Mesothelial cell of epicardium (in vitro differentiated cells): ENCODE results near the gene PRSS3. TPM values are rescaled to one million over a fixed set of nuclear protein-coding genes. Genes with fewer than 3 reads are reported as not detected.
"Not testable (repeated sequence)": the region's sequence is repeated elsewhere in the genome, so short reads cannot be mapped to it uniquely, and the experiment has no call there.

ENCODE experiments used
- DNase-seq, 2 experiments: peaks; one replicate each; pipeline ENCODE4 v3.0.0; 2021; ENCODE audit warnings: low spot score in 2 of 2; ENCODE audit not compliant: unreplicated experiment in 2 of 2
- H3K27ac Mint-ChIP-seq: 2 replicates; pipeline ENCODE4 v1.8.0; 2021; ENCODE audit warnings: mixed read lengths
- H3K27me3 Mint-ChIP-seq: 2 replicates; pipeline ENCODE4 v1.8.0; 2021; ENCODE audit warnings: low read depth, mixed read lengths
- H3K36me3 Mint-ChIP-seq: 2 replicates; pipeline ENCODE4 v1.8.0; 2021; ENCODE audit warnings: mixed read lengths
- H3K4me1 Mint-ChIP-seq: 2 replicates; pipeline ENCODE4 v1.8.0; 2021; ENCODE audit warnings: mixed read lengths
- H3K4me3 Mint-ChIP-seq: 2 replicates; pipeline ENCODE4 v1.8.0; 2021; ENCODE audit warnings: mild to moderate bottlenecking, moderate library complexity, mixed read lengths
- H3K9me3 Mint-ChIP-seq: 2 replicates; pipeline ENCODE4 v1.8.0; 2021; ENCODE audit warnings: mixed read lengths
- total RNA-seq: library from RNA; stranded (reverse); gene quantifications from 3 replicates; pipeline ENCODE4 v1.2.1, GENCODE V29; 2021
- TF ChIP-seq, protein P1 (sequence below): fragments of 200-600 bp; sonication (generic); IDR thresholded peaks from one replicate; pipeline ENCODE4 v1.5.0; 2021; ENCODE audit warnings: antibody characterized with exemption; ENCODE audit not compliant: unreplicated experiment

The PRSS3 gene
- total RNA-seq, 1 donor from 2014 or later = not detected

DNA sequence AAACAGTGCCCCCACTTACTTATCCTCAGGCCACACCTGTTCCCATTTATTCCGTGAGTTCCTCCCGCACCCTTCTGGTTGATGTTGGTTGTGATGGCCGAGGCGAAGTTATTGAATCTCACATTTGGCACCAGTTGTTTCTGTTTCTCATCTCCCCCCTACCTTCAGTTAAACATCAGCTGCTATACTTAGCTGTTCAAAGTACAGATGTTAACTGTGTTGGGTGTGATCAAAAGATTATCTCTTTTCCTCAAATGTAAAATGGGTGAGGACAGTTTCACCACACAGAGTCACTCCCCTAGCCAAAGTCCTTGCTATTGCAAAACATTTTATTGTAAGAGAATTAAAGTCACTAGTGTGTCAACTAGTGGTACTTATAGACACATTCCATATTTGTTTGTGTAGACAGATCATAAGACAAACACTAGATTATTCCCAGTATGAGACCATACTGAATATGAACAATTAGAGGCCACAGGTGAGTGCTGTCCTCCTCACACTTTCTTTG lies 43.2 kb upstream of the PRSS3 start:
- Mint-ChIP-seq H3K4me1 (peaks cover 2% of the 10 kb centered on the region), H3K36me3 (no peaks in the 10 kb centered on the region), H3K27ac (no peak overlapping the region), H3K27me3 (peaks cover 45% of the 10 kb centered on the region), H3K9me3 (no peaks in the 10 kb centered on the region), H3K4me3 (no peak overlapping the region)
- DNase-seq = no peak
- TF ChIP-seq, protein P1, sequence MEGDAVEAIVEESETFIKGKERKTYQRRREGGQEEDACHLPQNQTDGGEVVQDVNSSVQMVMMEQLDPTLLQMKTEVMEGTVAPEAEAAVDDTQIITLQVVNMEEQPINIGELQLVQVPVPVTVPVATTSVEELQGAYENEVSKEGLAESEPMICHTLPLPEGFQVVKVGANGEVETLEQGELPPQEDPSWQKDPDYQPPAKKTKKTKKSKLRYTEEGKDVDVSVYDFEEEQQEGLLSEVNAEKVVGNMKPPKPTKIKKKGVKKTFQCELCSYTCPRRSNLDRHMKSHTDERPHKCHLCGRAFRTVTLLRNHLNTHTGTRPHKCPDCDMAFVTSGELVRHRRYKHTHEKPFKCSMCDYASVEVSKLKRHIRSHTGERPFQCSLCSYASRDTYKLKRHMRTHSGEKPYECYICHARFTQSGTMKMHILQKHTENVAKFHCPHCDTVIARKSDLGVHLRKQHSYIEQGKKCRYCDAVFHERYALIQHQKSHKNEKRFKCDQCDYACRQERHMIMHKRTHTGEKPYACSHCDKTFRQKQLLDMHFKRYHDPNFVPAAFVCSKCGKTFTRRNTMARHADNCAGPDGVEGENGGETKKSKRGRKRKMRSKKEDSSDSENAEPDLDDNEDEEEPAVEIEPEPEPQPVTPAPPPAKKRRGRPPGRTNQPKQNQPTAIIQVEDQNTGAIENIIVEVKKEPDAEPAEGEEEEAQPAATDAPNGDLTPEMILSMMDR = no peak

DNA sequence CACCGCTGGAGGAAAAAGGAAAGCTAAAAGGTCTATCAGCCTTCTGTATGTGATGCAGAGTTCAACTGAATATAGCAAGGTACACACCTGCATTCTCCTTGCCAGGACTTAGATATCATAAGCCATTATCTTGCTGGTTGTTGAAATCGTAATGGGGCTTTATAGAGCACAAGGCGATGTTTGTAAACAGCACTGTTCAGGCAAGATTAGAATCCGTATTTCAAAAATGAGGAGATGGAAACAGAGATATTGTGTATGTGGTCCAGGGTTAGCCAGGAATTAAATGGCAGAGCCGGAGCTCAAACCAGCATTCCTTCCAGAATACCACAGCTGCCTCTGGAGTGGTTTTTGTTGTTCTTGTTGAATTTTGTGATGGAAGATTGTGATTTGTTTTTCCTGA lies 42.6 kb upstream of the PRSS3 start:
- not testable (repeated sequence) for H3K4me1 Mint-ChIP-seq, H3K27ac Mint-ChIP-seq, H3K9me3 Mint-ChIP-seq, DNase-seq, H3K36me3 Mint-ChIP-seq, H3K4me3 Mint-ChIP-seq
- H3K27me3 Mint-ChIP-seq = peaks cover 46% of the 10 kb centered on the region

DNA sequence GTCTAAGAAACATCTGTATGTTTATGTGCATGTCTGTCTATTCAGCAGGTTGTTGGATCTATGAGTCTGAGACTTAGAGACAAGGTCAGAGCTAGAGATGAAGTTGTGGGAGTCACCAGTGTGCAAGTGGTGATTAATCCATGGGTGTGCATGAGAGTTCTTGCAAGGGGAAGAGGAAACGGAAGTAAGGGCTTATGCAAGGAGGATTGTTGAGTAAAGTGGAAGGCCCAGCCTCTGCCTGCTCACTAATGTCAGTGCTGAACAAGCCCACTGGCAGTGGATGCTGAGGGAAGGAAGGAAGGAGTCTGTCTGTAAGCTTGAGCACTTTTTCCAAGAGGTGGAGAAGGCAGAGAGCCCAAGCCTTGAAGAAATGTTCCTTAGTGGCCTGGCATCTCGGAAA lies 35.7 kb upstream of the PRSS3 start:
- not testable (repeated sequence) for H3K4me3 Mint-ChIP-seq, H3K27ac Mint-ChIP-seq, H3K4me1 Mint-ChIP-seq, DNase-seq, H3K9me3 Mint-ChIP-seq, H3K36me3 Mint-ChIP-seq
- H3K27me3 Mint-ChIP-seq = peaks cover 16% of the 10 kb centered on the region

DNA sequence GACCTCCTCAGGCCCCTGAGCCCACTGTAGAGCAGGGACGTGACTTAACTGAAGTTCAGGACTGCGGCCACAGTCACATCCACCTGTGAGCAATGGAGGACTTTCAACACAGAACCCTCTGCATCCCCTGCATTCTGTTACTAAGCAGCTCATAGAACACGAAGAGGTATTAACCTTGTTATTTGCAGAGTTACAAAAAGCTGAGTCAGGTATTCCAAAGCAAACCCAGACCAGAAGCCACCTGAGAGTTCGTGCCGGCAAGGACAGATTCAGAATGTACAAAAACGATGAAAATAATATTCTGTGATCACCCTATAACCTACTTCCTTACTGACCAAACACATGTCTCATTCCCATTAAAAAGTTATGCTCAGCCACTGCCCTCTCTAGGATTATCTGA lies 33.0 kb upstream of the PRSS3 start:
- TF ChIP-seq, protein P1 = no peak
- DNase-seq = no peak
- no peaks in the 10 kb centered on the region for H3K4me1 Mint-ChIP-seq
- H3K4me3 Mint-ChIP-seq = no peak overlapping the region
- no peak overlapping the region for H3K27ac Mint-ChIP-seq
- peaks cover 3% of the 10 kb centered on the region for H3K27me3 Mint-ChIP-seq
- H3K36me3 Mint-ChIP-seq = no peaks in the 10 kb centered on the region
- H3K9me3 Mint-ChIP-seq = no peaks in the 10 kb centered on the region

DNA sequence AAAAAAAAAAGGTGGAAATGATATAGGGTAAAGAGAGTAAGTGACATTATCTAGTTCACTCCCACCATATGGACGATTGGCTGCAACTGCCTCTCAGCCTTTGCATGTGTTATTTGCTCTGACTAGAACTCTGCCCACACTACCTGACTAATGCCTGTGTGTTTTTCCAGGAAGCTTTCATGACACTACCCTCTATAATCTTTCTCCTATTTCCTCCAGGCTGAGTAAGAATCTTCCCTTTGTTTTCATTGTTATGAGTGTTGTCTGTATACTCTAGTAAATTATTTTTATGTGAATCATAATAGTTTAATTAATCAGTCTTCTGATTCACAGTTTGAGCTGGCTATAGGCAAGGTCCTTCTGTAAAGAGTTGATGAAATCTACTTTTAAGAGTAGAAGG lies 31.7 kb upstream of the PRSS3 start:
- H3K4me3 Mint-ChIP-seq, H3K27me3 Mint-ChIP-seq, H3K9me3 Mint-ChIP-seq, DNase-seq, H3K36me3 Mint-ChIP-seq, H3K4me1 Mint-ChIP-seq, H3K27ac Mint-ChIP-seq: not testable (repeated sequence)

DNA sequence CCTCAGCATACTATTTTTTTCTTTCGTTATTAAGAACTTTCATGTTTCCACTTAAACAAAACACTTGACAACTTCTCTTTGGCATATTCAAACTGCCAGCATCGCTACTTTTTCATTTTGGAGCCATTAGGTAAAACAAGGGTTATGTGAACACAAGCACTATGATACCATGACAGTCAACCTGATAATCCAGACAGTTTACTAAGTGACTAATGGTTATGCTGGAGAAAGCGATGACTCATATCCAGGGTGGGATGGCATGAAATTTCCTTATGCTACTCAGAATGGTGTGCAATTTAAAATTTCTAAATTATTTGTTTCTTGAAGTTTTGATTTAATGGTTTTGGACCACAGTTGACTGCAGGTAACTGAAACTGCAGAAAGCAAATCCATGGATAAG lies 29.9 kb upstream of the PRSS3 start:
- Mint-ChIP-seq H3K27me3 (no peaks in the 10 kb centered on the region), H3K4me1 (no peaks in the 10 kb centered on the region)

DNA sequence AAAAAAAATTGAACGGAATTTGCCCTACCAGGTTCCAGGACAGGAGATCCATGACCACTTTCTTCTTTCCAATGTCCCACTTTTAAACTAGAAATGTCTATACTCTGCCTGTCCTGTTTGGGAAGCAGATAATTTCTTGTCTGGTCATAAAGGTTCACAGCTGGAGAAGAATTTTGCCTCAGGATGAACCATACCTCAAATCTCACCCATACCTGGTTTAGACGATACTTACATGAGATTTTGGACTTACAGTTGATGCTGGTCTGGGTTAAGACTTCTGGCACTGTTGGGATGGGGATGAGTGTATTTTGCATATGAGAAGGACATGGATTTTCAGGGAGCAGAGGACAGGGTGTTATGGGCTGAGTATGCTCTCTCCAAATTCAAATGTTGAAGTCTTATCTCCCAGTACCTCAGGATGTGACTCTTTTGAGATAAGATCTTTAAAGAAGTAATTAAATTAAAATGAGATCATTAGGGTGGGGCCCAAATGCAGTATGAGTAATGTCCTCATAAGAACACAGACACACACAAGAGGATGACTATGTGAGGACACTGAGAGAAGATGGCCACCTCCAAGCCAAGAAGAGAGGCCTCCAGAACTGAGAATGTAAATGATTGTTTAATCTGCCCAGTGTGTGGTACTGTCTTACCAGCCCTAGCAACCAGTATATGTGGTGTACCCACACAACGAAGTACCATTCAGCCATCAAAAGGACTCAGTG lies 25.0 kb upstream of the PRSS3 start:
- not testable (repeated sequence) for H3K27me3 Mint-ChIP-seq, H3K4me3 Mint-ChIP-seq, DNase-seq, H3K36me3 Mint-ChIP-seq, H3K4me1 Mint-ChIP-seq, H3K27ac Mint-ChIP-seq, H3K9me3 Mint-ChIP-seq

More for the DNA sequence above, 29.9 kb upstream of the PRSS3 start:
- Mint-ChIP-seq H3K27ac (no peak overlapping the region), H3K9me3 (no peaks in the 10 kb centered on the region), H3K4me3 (no peak overlapping the region), H3K36me3 (no peaks in the 10 kb centered on the region)
- no peak for DNase-seq
- TF ChIP-seq, protein P1 = no peak

DNA sequence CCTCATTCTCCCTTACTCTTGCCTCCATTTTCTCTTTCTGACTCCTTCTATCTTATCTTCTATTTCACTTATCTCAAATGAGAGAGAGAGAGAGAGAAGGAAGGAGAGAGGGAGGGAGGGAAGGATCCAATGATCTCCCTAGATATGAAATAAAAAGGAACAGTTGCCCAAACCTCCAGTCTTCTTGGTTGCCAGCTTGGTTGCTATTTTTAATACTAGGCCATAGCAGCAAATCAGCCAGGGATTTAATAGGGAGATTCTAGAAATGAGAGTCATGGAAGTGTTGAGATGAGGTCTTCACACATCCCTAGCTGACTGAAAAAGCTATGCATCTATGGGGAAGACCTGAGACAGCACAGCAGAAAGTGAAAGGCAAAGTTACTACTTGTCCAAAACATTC lies 22.2 kb upstream of the PRSS3 start:
- not testable (repeated sequence) for H3K4me3 Mint-ChIP-seq, DNase-seq, H3K4me1 Mint-ChIP-seq, H3K27me3 Mint-ChIP-seq, H3K36me3 Mint-ChIP-seq, H3K27ac Mint-ChIP-seq
- peaks cover 12% of the 10 kb centered on the region for H3K9me3 Mint-ChIP-seq

DNA sequence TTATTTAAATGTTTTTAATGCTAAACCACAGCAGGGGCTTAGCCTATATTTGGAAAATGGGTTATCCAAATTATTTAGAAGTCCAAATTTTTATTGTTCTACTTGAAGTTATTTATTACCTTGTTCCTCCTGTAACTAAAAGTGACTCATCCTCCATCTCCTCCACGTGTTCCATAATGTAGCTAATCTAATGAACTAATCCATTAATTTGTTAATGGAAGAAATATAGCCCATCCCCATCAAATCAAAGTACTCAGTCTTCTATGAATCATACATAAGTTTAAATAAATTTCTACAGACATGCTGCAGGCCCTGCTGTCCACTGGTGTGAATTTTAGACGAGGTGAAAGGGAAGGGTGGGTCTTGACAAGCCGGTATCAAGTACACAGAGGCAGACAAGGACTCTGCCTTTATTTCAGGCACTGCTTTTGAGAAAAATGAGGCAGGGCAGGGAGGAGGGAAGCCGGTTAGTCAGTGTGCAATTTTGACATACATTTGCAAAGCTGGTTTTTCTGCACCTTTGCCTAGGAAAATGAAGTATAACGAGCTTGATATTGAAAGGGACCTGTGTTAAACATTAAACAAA lies 21.2 kb upstream of the PRSS3 start:
- not testable (repeated sequence) for H3K4me1 Mint-ChIP-seq, H3K27me3 Mint-ChIP-seq, DNase-seq, H3K36me3 Mint-ChIP-seq, H3K4me3 Mint-ChIP-seq, H3K27ac Mint-ChIP-seq
- peaks cover 12% of the 10 kb centered on the region for H3K9me3 Mint-ChIP-seq
